NCI-H460 (cell line): Measurements from ENCODE around the gene PDZRN3. TPM values are rescaled to one million over a fixed set of nuclear protein-coding genes. Genes with fewer than 3 reads are reported as not detected.

Experiments used
- DNase-seq: peaks from one replicate; pipeline ENCODE4 v3.0.0-alpha.2; 2016; ENCODE audit warnings: low read depth; ENCODE audit errors: extremely low read depth
- polyA plus RNA-seq: library from polyadenylated mRNA; depleted of rRNA; stranded (reverse); fragments of >200 nt; gene quantifications from 2 replicates; pipeline ENCODE4 v1.2.3, GENCODE V29; 2014; cell fraction: nucleus; rRNA removed
- total RNA-seq: library from RNA; depleted of rRNA; stranded (reverse); fragments of >200 nt; shearing (Covaris generic); gene quantifications from 2 replicates; pipeline ENCODE4 v1.2.3, GENCODE V29; 2014; rRNA removed

The PDZRN3 gene
- 0.05 TPM in 1 of 2 replicates, not detected in the other for total RNA-seq
- not detected in 2 replicates for polyA plus RNA-seq

DNA sequence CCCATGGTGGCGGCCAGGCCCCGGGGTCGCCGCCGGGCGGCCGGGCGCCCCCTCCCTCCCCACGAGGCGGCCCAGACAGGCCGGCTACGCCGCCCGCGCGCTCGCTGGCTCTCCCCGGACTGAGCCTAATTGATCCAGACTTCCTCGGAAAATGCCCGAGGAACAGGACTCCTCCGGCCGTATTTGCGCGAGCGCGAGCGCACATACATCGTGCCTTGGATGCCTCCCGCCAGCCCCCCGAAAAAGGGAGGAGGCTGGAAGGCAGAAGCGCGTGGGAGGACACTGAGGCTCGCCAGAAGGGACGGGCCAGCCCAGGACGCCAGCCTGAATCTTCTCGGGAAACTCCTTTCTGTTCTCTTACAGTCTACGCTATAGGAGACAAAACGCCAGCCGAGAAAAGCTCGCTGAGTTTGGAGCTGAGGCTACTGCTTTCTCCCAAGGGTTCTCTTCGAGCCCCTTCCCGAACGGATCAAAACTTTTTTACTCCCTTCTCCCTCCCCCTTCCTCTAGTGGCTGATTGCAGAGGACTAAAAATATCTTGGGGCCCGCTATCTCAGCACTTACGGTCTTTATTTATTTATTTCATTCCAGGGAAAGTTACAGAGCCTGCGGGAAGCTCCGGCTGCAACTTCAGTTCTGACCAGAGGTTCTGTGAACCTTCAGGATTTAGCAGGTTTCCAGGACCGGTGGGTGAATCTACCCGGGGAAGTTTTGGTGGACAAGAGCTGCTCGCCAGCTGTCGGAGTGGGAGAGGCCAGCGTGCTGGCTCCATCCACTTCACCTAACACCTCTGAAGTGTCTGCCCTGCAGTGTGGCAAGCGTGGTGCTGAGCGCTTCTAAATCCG is at the start of gene PDZRN3:
PDZRN3 (minus strand) TSS at position 121 of the 845 bp plus-strand sequence.
- peak; percentile 1 for DNase-seq

DNA sequence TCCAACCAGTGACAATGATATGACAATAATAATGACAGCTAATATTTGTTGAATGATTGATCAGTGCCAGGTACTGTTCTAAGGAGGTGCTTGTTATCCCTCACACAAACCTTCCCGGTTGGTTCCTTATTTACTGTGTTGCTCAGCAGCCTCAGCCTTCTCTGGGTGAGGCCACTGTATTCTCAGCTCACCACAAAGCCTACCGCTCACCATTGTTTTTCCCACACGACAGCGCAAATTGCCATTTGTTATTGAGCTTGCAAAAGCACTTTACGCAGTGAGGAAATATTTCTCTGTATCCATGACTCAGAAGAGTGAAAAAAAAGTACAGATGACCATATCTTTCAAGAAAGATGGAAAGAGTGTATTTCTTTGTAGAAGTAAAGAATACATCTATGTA is 49.5 kb upstream of the PDZRN3 start:
- DNase-seq = no peak

DNA sequence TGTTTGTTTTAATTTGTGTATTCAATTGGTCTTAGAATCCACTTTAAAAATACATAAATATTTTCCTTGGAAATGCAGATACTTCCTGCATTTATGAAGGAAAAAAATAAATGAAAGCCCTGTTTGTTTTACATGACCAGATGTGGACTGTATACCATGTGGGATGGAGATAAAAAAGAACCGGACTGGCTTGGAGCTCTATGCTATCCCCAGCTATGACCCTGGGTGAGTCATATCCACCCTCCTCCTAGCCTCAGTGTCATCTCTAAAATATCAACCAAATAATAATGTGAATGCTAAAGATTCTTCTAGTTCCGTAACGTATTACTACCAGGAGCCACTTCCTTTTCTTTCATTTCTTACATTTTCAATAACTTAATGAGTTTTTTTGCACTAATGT is 44.5 kb upstream of the PDZRN3 start:
- DNase-seq = no peak

DNA sequence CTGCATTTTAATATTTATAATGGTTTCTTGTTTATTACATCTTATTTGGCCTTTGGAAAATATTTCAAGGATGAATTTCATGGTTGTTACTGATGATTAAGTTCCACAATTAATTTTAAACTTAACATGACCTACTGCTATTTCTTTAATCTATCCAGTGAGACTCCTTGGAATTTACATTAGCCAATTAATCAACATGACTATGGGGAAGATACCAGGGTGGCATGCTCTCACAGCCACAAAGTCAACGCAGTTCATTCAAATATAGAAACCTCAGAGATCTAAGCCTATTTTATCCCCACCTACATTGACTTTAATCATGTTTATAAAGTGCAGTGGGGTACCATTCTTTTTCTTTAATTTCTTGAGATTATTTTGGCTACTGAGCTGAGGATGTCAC is 43.6 kb upstream of the PDZRN3 start:
- DNase-seq = no peak

DNA sequence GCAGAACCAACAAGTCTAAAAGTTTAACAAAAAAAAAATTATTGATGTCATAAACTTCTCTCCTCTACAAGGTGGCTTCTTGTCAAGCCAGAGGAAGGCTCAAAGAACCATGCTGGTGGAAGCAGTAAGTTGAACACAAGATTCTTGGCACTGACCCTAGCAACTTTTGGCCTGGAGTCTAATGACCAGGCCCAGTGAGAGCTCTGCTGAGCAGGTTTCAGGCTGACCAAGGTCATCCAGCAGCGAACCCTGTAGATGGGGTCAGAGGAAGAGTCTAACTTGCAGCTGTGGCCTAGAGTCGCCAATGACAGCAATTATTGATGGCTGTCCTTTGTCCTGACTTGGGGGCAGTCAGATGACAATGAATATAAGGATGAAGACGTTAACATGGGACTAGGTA is 43.1 kb upstream of the PDZRN3 start:
- DNase-seq = no peak

DNA sequence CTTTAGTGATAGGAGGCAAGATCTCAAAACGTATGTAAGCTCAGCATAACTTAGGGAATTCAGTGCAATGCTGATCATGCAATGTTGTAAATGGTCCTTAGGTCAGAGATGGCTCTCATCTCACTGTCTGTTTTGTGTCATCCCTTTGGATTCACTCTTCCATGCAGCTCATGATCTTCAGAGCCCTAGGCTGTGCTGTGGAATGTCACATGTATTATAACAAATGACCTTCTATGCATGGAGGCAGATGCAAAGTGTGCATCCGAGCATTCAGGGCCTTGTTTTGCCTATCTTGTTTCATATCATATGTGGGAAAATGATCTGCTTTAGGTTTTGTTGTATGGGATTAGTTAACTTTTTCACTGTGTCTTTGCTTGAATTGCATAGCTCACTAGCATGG is 40.5 kb upstream of the PDZRN3 start:
- DNase-seq = no peak

DNA sequence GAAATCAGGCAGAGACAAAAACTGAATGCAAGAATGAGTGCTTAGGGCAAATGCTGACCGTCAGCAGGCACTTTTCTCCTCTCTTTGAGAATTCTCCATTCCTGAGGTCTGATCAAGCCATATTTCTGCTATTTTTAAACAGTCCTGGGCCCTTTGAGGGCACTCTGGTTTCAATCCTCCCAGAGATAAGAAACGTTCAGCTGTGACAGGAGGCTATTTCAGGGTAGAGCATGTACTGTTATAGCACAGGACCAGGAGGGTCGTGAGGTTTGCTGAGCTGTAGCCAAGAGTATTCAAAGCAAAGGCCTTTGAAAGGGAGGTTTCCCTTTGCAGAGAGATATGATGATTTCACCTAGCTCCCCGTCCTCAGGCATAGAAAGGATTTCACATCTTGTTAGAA is 39.6 kb upstream of the PDZRN3 start:
- DNase-seq = no peak

DNA sequence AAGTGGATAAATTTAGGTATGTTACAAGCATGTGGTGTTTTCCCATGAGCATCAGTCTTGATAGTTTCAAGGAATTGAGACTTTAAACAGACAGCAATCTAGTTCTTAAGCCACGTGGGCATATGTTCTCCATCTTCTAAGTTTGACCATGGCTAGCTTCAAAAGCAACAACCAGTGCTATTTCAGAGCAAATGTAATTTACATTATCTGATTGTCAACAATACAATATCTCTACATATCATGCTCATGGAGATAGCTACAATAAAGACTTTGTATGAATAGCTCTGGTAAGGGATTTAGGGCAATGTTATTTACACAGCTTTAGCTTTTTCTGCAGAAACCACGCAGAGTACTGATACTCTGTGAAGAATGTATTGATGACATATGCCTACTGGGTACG is 38.8 kb upstream of the PDZRN3 start:
- no peak for DNase-seq

DNA sequence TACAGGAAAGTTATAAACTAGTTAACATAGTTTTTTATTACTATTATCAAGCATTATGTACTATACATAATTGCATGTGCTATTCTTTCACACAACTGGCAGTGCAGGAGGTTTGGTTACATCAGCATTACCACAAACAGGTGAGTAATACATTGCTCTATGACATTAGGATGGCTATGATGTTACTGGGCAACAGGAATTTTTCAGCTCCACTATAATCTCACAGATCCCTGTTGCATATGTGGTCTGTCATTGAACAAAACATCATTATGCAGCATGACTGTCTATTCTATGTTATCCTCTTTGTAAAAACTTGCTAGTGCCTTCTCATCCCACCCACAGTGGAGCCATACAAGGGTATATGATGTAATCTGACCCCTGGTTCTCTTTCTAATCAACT is 36.5 kb upstream of the PDZRN3 start:
- DNase-seq = no peak

DNA sequence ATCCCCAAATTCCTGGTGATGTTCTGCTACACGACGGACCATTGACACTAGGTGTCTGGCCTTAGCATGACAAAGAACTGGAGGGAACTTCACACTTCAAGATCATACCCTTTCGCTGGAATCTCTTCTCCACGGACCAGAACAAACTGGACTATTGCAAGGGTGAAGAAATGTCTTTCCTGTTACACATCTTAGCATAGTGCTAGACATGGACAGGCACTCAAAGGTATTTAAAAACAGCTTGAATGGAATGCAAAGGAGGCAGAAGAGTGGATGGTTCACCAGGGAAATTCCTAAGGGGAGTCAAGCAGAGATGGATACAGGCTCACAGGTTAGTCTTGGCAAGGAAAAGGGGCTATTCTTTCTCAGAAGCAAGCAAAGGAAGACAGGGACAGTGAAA is 33.5 kb upstream of the PDZRN3 start:
- no peak for DNase-seq

DNA sequence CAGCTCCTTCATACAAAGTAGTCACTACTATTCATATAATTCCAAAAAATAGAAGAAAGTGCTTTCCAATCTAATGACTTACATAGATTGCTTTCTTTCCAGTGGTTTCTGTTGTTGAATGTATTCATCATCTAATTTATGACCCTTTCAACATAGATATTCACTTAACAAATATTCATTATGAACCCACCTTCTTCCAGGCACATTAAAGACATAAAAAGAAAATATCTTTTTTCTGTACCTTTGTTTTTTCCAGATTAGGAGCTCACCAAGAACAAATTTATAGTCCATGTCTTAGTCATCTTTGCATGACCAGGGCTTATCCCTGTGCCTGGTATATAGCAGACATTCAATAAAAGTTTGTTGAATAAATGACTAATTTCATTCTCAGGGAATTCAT is 32.4 kb upstream of the PDZRN3 start:
- no peak for DNase-seq

DNA sequence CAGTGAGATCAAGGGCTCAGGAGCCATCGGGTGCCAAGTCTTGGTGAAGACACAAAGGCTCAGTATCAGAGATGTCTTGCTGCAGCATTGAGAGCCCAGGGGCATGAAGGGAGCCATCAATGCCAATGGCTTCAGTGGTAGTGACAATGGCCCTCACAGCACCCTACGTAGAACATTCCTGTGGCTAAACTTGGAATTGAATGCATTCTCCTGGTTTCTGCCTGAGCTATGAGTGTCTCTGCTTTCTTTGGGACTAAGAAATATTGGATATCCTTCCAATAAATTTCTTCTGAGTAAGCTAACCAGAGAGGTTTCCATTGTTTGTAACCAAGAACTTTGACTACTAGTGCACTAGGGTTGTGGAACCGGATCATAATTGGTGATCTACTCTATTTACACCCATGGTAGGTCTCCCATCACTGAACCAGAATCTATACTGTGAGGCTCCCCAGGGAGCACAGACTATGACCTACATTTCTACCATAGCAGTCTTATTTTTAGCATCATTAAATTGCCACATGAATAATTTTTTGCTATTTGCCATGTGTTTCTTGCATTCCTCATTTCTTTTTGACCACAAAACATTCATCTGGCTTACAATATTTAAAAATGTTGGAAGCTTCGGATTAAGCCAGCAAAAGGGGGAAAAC is 31.6 kb upstream of the PDZRN3 start:
- DNase-seq = no peak

DNA sequence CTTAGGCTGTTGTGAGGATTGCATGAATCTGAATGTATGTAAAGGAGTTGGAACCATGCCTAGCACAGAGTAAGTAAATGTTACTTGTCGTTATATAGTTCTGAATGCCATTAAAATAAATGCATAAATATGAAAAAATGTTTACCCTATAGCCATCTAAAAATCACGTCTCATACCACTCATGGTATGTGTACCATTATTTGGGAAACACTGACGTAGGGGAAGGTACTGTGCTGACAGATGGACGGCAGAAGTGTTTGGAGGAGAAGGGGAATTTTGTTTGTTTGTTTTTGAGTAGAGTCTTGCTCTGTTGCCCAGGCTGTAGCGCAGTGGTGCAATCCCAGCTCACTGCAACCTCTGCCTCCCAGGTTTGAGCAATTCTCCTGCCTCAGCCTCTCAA is 30.5 kb upstream of the PDZRN3 start:
- no peak for DNase-seq

DNA sequence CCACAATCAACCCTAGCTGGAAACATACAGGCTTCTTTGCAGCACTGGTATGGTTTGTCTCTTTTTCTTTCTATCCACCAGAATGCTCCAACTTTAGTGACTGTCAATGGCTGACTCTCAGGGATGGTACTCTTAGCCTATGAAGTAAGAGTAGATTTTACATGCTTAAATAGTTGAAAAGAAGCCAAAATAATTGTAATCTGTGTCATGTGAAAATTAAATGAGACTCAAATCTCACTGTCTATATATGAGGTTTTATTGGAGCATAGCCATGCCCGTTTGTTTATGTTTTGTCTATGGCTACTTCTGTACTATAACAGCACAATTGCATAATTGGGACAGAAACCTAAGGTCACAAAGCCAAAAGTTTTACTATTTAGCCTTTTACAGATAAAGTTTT is 29.1 kb upstream of the PDZRN3 start:
- no peak for DNase-seq

DNA sequence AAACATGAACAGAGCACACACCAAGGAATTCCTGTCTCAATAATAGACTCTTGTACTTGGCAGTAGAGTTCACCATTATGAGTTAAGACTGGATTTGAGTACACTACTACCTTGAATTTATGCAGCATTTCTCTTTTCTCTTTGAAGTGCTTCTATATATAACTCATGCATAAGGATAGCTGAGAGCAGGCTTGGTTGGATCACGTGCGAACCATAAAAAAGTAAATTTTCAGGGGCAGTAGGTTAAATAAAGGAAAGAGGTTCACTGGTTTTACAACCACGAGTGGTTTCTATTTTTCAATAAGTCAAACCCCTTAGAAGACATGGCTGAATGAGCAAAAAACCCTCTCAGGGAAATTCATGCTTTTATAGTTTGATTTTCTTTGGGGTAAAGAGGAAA is 28.6 kb upstream of the PDZRN3 start:
- DNase-seq = no peak

DNA sequence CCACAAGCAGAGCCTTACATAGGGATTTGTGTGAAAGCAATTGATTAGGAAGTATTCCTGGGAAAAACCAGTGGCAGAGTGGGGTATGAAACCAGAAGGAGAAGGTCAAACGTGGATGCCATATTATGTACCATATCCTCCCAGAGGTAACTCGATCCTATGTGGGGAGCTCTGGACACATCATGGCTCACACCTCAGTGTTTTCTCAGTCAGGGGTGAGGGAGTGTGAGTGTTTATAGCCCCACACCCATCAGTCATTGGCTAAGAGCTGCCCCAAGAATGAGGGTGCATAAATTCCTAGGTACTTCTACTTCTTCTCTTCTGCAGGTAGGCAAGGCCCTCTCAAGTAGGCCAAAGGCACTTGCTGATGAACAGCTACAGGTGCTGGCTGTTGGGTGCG is 28.2 kb upstream of the PDZRN3 start:
- DNase-seq = no peak

DNA sequence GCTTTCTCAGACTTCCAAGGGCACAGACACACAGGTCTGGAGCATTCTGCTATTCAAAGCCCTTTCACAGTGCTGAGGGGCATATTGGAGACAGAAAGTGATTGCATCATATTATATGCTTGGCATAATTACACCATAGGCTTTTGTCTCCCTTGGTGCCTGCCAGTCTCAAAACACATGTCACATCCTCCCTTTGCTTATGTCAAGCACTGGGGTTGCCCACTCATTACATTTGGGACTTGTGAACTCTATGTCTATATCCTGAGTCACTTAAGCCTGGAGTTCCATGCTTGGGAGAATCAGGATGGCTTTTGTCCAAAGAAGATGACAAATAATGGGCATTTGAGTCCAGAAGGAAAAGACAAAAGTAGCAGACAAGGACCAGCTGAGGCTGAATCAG is 12.3 kb upstream of the PDZRN3 start:
- no peak for DNase-seq

DNA sequence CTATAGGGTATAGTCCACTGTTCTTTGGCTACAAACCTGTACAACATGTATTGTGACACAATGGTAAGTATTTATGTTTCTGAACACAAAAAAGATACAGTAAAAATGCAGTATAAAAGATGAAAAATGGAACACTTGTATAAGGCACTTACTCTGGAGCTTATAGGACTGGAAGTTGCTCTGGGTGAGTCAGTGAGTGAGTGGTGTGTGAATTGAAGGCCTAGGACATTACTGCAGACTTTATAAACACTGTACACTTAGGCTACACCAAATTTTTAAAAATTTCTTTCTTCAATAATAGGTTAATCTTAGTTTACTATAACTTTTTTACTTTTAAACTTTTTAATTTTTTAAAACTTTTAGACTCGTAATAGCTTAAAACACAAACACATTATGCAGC is 10.5 kb upstream of the PDZRN3 start:
- no peak for DNase-seq

DNA sequence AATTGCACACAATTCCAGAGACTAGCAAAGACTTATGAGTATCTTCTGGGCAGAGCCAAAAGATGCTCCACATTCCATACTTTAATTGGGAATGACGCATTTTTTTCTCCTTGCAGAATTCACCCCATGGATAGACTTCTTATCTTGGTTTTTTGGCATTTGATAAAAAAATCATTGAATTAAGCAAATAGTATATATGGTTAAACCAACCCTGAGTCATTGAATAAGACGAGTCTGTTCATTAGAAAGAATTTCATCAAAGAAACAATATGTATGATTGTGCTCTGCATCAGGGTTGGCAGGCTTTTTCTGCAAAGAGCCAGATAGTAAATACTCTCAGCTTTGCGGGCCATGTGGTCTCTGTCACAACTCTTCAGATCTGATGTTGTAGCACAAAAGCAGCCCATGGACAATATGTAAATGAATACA is 9.2 kb upstream of the PDZRN3 start:
- DNase-seq = no peak

DNA sequence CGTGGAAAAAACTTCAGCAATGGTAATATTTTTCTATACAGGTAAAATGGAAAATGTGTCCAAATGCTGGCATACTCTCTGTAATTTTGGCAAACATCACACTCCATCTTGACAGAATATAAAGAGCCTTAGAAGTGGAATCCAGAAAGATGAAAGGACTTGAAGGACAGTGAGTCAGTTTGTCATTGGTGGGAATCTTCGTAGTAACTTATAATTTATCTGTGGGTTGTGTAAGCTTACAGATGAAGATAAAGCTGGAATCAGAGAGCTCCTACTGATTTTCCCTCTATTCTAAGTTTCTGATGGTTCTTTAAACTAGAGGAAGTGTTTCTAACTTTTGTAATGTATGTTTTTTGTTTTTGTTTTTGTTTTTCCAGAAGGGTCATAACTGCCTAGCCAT is 8.7 kb upstream of the PDZRN3 start:
- no peak for DNase-seq

DNA sequence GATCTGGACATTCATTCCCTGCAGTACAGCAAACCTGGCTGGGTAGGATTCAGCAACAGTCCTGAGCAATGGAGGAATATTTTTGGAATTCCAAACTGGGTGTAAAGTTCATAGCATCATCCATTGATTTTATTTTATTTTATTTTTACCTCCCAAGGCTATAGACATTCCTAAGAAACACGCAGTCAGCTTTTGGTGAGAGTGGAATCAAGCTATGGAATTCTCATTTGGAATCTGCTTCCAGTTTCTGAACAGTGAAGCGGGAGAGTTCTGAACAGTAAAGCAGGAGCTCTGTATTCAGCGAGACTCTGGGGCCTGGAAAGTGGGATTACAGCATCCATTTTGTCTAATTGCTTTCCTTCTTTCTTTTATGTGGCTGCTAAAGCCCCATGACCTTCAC is 1.4 kb upstream of the PDZRN3 start:
- DNase-seq = no peak
